BE2C (cell line): ENCODE measurements around the gene NRIP1.

ENCODE experiments used
- DNase-seq: peaks from one replicate; pipeline ENCODE4 v3.0.0-alpha.2; 2020
- H3K27me3 ChIP-seq: fragments of 250-450 bp; sonication (Bioruptor Pico); 2 replicates; pipeline ENCODE4 v1.5.1; 2020; ENCODE audit warnings: mild to moderate bottlenecking
- H3K36me3 ChIP-seq: fragments of 250-450 bp; sonication (Bioruptor Pico); 2 replicates; pipeline ENCODE4 v1.5.1; 2020; ENCODE audit warnings: mild to moderate bottlenecking
- H3K4me1 ChIP-seq: fragments of 250-450 bp; sonication (Bioruptor Pico); 2 replicates; pipeline ENCODE4 v1.5.1; 2020
- H3K4me3 ChIP-seq: 2 replicates; pipeline ENCODE4 v1.5.1; 2011; ENCODE audit warnings: low read depth, low read length
- H3K9me3 ChIP-seq: fragments of 250-450 bp; sonication (Bioruptor Pico); 2 replicates; pipeline ENCODE4 v1.5.1; 2020
- TF ChIP-seq, protein P1 (sequence below): IDR thresholded peaks from 2 replicates; pipeline ENCODE4 v1.5.1; 2012; ENCODE audit warnings: mild to moderate bottlenecking, low read depth, low read length

NRIP1 gene

GRCh38 chr21:15014221-15014620, 50.6 kb downstream of the NRIP1 start:
- peaks cover 18% of the 10 kb centered on the region for H3K4me1 ChIP-seq
- H3K27me3 ChIP-seq: no peaks in the 10 kb centered on the region
- TF ChIP-seq, protein P1, sequence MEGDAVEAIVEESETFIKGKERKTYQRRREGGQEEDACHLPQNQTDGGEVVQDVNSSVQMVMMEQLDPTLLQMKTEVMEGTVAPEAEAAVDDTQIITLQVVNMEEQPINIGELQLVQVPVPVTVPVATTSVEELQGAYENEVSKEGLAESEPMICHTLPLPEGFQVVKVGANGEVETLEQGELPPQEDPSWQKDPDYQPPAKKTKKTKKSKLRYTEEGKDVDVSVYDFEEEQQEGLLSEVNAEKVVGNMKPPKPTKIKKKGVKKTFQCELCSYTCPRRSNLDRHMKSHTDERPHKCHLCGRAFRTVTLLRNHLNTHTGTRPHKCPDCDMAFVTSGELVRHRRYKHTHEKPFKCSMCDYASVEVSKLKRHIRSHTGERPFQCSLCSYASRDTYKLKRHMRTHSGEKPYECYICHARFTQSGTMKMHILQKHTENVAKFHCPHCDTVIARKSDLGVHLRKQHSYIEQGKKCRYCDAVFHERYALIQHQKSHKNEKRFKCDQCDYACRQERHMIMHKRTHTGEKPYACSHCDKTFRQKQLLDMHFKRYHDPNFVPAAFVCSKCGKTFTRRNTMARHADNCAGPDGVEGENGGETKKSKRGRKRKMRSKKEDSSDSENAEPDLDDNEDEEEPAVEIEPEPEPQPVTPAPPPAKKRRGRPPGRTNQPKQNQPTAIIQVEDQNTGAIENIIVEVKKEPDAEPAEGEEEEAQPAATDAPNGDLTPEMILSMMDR: no peak
- no peak for DNase-seq
- H3K36me3 ChIP-seq: peaks cover 2% of the 10 kb centered on the region
- no peaks in the 10 kb centered on the region for H3K9me3 ChIP-seq
- no peak overlapping the region for H3K4me3 ChIP-seq

DNA sequence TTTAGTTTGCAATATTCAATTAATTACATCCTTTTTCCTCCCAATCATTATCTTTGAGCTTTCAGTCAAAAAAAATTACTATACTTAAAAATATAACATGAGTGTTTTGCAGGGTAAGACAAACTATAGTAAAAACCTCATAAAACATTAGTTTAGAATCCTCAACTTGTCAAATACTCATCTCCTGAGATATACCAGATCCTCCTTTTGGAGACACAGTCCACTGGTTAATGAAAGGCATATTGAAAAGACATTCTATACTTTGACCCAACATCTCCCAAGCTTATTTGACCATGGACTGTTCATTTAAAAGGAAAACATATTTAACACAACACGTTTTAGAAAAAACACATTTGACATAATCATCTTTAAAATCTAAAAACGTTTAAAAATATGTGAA, 52.8 kb downstream of the NRIP1 start:
- TF ChIP-seq, protein P1: no peak
- Histone ChIP-seq H3K36me3 (peaks cover 2% of the 10 kb centered on the region), H3K4me3 (no peak overlapping the region), H3K9me3 (no peaks in the 10 kb centered on the region), H3K27me3 (no peaks in the 10 kb centered on the region), H3K4me1 (peaks cover 18% of the 10 kb centered on the region)
- DNase-seq: no peak

- TF ChIP-seq, protein P1: no peak
- H3K4me1 ChIP-seq: peaks cover 21% of the 10 kb centered on the region
- H3K9me3 ChIP-seq: no peaks in the 10 kb centered on the region
- H3K36me3 ChIP-seq: peaks cover 2% of the 10 kb centered on the region; the same call in 1 of the 2 replicates
- no peak for DNase-seq
- H3K4me3 ChIP-seq: no peak overlapping the region
- H3K27me3 ChIP-seq: no peaks in the 10 kb centered on the region
Measured at GRCh38 chr21:15010645-15011044, 54.2 kb downstream of the NRIP1 start.

DNA sequence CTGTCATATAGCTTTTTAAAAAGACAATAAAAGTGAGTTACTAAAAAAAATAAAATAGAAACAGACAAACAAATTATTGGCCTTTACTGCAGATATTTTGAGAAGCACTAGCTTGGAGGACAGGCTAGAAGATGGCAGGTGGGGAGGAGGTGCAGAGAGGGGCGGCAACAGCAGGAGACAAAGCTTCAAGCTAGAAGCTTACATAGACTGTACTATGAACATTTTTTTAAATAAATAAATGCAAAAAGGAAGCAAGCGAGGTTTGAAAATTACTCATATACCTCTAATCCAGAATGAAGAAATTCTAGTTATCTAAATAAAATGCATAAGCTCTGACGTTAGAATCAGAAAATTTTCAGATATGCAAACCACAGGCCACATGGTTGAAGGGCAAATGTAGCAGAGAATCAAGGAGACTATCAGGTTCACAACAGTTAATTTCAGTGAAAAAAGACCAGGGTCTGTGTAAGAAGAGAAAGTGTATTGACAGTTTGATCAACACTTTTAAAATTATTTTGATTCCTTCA, 54.9 kb downstream of the NRIP1 start:
- Histone ChIP-seq H3K4me3 (no peak overlapping the region), H3K4me1 (peaks cover 21% of the 10 kb centered on the region), H3K27me3 (no peaks in the 10 kb centered on the region), H3K36me3 (0 out of 2 replicates have a peak, but pooled peaks cover 2% of the 10 kb centered on the region), H3K9me3 (no peaks in the 10 kb centered on the region)
- TF ChIP-seq, protein P1: no peak
- no peak for DNase-seq

DNA sequence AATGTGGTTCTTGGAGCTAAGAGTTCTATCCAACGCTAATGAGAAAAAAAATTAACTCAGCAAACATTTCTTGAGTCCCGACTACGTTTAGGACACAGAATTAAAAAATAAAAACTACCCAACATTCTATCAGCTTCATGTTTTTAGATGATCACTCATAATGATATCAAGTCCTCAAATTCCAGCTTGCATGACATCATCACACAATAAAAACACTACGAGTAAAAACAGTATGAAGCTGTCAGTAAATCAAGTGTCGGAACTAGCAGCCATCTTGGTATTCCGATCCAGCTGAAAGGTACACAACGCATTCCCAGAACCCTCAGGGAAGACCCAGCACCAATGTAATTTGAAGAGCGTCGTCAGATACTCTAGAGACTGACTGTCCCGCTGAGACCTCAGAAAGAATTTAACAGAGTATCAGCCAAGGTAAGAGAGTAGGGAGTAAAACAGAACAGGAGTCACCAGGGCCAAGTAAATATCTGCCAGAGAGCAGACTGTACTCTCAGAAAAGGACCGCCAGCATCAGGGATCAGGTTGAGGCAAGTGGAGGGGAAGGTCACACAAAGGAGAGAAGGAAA, 57.0 kb downstream of the NRIP1 start:
- no peak overlapping the region for H3K4me3 ChIP-seq
- H3K9me3 ChIP-seq: no peaks in the 10 kb centered on the region
- H3K27me3 ChIP-seq: no peaks in the 10 kb centered on the region
- no peak for DNase-seq
- H3K4me1 ChIP-seq: peaks cover 15% of the 10 kb centered on the region
- H3K36me3 ChIP-seq: no peaks in the 10 kb centered on the region
- TF ChIP-seq, protein P1: no peak

- Histone ChIP-seq H3K9me3 (no peaks in the 10 kb centered on the region), H3K36me3 (no peaks in the 10 kb centered on the region), H3K27me3 (no peaks in the 10 kb centered on the region), H3K4me1 (peaks cover 15% of the 10 kb centered on the region), H3K4me3 (no peak overlapping the region)
- TF ChIP-seq, protein P1: no peak
- DNase-seq: no peak
Measured at GRCh38 chr21:15006594-15007230, 58.1 kb downstream of the NRIP1 start.
